ENCODE measurements around the gene FGF23.

- TF ChIP-seq CTCF (conservative IDR thresholded peaks at IDR 0.05; ENCODE audit: low read length) (peak; percentile 82), EZH2phosphoT487 (IDR thresholded peaks at IDR 0.05; ENCODE audit: borderline replicate concordance) (no peak)
Observed at GRCh38 chr12:4356041-4356327, 23.5 kb downstream of the FGF23 start.

Data from Loucy (cell line).